HFF-Myc (cell line): ENCODE data around the gene LMAN1L.

Experiments used
- DNase-seq: peaks from one replicate; pipeline ENCODE4 v3.0.0-alpha.2; 2011; ENCODE audit warnings: low read depth; ENCODE audit errors: extremely low read depth
- H3K4me3 ChIP-seq: replicated peaks from 2 replicates; pipeline ENCODE4 v1.5.1; 2011; ENCODE audit warnings: low read depth, mild to moderate bottlenecking, control low read depth, low read length
- TF ChIP-seq, protein P1 (sequence below): IDR thresholded peaks from 2 replicates; pipeline ENCODE4 v1.5.1; 2012; ENCODE audit warnings: mild to moderate bottlenecking, low read depth, low read length, control low read depth; ENCODE audit errors: missing control alignments

LMAN1L gene

DNA sequence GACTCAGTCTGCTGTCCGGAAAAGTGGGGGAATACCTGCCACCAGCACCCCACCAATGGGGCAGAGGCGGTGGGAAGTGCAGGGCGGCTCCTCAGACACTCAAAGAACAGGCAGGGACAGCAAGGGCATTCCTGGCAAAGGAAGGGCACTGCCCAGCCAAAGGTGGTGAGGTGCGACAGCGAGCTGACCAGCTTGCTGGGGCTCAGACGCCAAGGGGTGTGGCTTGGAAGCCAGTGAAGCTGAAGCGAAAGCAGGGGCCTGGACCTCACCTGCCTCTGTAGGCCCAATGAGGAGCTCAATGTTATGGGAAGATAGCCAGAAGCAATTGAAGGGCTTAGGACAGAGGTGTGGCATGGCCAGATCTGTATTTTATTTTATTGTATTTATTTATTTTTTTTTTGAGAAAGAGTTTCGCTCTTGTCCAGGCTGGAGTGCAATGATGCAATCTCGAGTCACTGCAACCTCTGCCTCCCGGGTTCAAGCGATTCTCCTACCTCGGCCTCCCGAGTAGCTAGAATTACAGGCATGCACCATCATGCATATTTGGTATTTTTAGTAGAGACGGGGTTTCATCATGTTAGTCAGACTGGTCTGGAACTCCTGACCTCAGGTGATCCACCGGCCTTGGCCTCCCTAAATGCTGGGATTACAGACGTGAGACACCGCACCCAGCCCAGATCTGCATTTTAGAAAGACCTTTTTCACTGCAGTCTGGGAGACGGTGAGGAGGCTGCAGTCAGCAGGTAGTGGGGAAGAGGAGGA, 4.4 kb upstream of the LMAN1L start:
- TF ChIP-seq, protein P1, sequence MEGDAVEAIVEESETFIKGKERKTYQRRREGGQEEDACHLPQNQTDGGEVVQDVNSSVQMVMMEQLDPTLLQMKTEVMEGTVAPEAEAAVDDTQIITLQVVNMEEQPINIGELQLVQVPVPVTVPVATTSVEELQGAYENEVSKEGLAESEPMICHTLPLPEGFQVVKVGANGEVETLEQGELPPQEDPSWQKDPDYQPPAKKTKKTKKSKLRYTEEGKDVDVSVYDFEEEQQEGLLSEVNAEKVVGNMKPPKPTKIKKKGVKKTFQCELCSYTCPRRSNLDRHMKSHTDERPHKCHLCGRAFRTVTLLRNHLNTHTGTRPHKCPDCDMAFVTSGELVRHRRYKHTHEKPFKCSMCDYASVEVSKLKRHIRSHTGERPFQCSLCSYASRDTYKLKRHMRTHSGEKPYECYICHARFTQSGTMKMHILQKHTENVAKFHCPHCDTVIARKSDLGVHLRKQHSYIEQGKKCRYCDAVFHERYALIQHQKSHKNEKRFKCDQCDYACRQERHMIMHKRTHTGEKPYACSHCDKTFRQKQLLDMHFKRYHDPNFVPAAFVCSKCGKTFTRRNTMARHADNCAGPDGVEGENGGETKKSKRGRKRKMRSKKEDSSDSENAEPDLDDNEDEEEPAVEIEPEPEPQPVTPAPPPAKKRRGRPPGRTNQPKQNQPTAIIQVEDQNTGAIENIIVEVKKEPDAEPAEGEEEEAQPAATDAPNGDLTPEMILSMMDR: no peak
- H3K4me3 ChIP-seq: no peak overlapping the region
- DNase-seq: no peak

DNA sequence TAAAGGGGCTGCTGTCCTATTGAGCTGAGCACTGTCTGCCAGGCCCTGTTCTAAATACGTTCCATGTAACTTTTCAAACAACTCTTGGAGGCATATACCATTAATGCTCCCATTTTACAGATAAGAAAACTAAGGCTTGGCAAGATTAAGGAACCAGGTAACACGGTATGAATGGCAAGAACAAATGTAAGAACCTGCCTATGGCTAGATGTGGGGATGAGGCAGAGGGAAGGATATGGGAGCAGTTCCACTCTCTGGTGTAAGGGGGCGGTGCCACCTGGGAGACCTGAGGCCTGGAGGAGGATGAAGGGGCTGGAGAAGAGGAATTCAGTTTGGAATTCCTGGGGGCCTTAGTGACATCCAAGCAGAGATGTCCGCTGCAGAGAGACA, 3.8 kb upstream of the LMAN1L start:
- no peak for DNase-seq
- TF ChIP-seq, protein P1: no peak
- H3K4me3 ChIP-seq: no peak overlapping the region

DNA sequence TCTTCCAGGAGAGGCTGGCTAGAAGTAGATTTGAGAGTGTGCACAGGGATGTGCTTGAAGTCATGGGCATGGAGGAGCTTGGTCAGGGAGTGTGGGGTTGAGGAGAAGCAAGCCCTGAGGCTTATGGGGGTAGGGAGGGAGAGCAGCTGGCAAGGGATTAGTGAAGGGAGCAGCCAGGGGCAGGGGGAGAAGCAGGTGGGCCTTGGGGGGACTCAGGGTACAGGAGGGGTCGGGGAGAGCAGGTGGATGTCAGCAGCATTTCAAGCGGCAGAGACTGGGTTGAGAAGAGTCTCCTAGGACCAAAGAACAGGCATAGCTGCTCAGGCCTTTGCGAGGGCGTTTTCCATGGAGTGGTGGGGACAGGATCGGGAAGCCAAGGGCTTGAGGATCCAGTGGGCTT, 3.4 kb upstream of the LMAN1L start:
- TF ChIP-seq, protein P1: no peak
- no peak for DNase-seq
- H3K4me3 ChIP-seq: no peak overlapping the region

DNA sequence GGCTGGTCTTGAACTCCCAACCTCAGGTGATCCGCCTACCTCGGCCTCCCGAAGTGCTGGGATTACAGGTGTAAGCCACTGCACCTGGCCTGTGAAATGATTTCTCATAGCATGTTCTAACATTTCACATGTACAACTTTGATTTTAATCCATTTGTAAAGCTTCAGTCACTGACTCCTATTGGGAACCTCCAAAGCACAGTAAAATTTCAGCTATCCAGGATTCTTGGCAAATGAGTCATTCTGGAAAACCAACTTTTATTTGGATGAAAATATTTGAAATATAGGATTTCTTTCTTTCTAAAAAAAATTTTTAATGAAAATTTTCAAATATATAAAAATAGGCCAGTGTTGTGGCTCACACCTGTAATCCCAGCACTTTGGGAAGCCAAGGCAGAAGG, 2.7 kb upstream of the LMAN1L start:
- DNase-seq: no peak
- TF ChIP-seq, protein P1: no peak
- no peak overlapping the region for H3K4me3 ChIP-seq

DNA sequence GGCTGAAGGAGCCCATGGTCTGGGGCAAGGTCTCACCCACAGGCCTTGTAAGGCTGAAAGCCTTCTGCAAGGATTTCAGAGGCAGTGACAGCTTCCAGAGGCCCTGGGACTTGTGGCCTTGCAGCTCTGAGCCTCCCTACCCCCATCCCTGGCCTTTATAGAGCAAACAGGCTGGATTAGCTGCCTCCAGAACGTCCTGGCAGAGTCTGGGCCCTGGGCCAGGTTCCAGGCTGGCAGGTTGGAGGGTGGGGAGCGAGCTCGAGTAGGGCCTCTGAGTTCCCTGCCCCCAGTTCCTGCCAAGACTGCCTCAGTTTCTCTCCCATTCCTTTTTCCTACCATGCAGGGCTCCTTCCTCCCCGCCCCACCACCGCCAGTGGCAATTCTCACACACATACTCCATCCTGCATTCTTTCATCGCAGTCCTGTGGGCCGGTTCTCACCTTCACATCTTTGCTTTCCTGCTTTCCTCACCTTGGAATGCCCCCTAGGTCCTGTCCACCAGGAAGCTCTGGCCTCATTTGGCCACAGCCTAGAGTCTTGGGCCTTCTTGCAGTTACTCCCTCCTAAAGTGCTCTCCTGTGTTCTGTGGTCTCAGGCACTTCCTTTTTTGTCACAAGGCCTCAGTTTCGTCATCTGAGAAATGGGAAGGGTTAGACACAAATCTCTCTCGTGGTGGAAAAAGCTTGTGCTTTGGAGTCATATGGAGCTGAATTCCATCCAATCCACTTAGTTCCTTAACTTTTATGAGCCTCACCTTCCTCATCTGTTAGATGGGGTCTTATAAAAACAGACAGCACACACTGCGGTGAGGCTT, 2.7 kb downstream of the LMAN1L start:
- no peak for DNase-seq
- TF ChIP-seq, protein P1: no peak
- no peak overlapping the region for H3K4me3 ChIP-seq

DNA sequence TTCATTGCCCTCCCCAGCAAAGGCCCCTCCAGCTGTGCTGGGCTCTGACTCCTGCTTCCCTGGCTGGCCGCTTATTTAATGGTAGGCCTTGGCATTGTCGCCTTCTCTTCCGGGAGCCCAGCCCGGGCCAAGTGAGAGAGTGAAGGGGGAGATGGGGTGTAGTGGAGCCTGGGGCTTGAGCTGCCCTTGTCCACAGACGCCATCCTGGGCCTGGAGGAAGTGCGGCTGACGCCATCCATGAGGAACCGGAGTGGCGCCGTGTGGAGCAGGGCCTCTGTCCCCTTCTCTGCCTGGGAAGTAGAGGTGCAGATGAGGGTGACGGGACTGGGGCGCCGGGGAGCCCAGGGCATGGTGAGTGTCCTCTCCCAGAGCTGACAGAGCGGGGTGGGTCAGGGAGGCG, 3.3 kb downstream of the LMAN1L start:
- TF ChIP-seq, protein P1: no peak
- H3K4me3 ChIP-seq: no peak overlapping the region
- no peak for DNase-seq
